Subcutaneous adipose tissue (tissue), 4 donors: ENCODE results near the gene LHX3. TPM values are rescaled to one million over a fixed set of nuclear protein-coding genes. Genes with fewer than 3 reads are reported as not detected.

Experiments used
- total RNA-seq, 4 donors: library from RNA; depleted of rRNA; stranded (reverse); fragments of >200 nt; gene quantifications; one replicate each; pipeline ENCODE4 v1.1.0, GENCODE V29; 2016
- TF ChIP-seq, protein P1 (sequence below): fragments of 450-650 bp; IDR thresholded peaks from one replicate; pipeline ENCODE4 v1.5.1; 2016; ENCODE audit warnings: low read depth, mild to moderate bottlenecking, control low read depth, antibody characterized with exemption, moderate library complexity

The LHX3 gene
- total RNA-seq = not detected

GRCh38 chr9:136204838-136205706, at the start of gene LHX3:
Gene LHX3, minus strand, starts transcription at chr9:136205128. Its CDS starts 116 bp downstream, at chr9:136205012.
- TF ChIP-seq, protein P1, sequence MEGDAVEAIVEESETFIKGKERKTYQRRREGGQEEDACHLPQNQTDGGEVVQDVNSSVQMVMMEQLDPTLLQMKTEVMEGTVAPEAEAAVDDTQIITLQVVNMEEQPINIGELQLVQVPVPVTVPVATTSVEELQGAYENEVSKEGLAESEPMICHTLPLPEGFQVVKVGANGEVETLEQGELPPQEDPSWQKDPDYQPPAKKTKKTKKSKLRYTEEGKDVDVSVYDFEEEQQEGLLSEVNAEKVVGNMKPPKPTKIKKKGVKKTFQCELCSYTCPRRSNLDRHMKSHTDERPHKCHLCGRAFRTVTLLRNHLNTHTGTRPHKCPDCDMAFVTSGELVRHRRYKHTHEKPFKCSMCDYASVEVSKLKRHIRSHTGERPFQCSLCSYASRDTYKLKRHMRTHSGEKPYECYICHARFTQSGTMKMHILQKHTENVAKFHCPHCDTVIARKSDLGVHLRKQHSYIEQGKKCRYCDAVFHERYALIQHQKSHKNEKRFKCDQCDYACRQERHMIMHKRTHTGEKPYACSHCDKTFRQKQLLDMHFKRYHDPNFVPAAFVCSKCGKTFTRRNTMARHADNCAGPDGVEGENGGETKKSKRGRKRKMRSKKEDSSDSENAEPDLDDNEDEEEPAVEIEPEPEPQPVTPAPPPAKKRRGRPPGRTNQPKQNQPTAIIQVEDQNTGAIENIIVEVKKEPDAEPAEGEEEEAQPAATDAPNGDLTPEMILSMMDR = no peak

DNA sequence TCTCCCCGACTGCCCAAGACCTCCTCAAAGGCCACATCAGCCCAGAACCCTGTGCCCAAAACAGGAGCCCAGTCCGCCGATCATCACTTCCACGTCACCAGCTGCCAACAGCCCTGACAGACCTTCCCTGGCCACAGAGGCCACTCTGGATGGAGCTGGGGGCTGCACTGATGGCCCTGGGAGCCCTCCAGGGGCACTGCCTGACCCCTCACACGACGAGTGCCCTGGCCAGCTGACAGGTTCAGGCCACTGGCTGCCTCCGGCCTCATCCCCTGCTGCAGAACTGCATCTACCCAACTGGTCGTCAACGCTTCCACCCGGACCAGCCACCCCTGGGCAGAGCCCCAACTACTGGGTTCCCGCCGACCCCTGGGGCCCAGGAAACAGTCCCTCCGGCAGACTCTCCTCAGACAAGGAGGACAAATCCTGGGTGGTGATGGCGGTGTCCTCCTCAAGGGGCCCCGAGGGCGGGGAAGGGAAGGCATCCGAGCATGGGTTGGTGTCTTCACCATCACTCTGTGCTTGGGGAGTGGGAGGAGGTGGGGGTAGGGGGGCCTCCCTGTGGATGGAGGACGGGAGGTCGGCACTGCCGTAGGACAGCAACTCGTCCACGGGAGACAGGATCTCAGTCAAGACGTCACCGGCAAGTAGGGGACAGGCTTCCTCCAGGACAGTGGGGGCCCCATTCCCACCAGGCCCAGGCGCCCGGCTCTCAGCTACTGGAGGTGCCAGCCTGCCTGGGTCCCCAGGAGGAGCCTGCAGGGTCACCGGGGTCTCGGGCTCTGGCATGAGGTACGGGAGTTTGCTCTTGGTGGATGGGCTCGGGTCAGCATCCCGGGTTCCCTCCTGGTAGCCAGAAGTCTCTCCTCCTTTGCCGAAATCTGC, 48.6 kb upstream of the LHX3 start:
- TF ChIP-seq, protein P1 = no peak

DNA sequence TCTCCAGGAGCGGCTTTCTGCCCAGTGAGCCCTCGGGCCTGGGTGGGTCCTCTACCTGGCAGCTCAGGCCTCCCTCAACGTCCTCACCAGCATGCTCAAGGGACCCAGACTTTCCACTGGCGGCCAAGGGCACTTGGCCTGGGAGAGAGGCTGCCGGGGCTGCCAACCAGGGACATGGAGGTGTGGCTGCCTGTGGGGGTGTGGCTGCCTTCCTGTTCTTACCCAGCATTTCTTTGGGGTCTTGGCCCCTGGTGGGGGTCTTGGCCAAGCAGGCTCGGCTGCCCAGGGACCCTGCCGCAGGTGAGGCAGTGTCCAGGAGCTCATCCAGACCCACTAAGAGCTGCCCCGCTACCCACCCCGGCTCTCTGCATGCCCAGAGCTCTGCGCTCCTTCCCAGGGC, 47.9 kb upstream of the LHX3 start:
- TF ChIP-seq, protein P1 = no peak

- TF ChIP-seq, protein P1 = no peak
Observed at GRCh38 chr9:136252281-136252680, 47.4 kb upstream of the LHX3 start.

DNA sequence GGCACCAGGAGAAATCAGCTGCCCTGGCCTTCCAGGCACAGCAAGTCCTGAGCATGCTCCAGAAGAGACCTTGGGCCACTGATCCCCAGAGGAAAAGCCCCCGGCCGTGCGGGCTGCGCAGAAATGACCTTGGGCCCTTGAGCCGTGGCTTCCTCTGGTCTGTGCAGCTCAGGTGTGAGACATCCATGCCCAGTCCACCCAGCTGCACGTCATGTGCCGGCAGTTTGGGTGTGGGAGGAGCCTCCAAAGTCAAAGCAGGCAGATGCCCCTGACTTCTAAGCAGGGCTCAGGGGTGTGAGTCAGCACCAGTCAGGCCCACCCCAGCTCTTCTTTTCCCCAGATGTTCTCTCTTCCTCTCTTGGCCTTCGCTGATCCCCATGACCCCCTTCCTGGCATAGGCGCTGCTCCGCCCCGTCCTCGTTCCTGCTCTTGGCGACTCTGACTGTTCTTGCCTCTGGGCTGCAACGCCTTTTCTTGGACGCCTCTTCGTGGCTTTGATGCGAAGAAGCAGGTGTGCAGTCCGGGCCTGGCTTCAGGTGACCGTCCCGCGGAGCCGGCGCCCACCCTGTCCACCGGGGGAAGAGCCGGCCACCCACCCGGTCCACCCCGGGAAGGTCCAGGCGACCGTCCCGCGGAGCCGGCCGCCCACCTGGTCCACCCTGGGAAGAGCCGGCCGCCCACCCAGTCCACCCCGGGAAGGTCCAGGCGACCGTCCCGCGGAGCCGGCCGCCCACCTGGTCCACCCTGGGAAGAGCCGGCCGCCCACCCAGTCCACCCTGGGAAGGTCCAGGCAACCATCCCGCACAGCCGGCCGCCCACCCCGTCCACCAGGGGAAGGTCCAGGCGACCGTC, 46.6 kb upstream of the LHX3 start:
- TF ChIP-seq, protein P1 = no peak

DNA sequence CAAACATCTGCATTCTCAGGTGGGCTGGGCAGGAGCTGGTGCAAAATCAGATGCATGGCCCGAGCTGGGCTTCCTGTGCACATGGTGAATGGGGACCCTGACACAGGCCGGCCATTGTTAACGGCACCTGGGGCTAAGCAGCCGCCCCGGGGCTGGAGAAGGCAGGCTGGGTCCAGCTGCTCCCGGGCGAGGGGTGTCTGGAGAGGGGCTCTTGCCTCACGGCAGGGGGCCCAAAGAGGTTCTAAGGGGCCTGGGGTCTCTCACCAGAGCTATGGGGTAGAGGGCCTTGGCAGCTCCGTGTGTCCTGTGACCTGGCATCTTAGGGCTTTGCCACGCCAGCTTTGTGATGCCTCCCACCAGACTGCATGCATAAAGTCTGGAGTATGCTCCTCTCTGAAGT, 45.7 kb upstream of the LHX3 start:
- TF ChIP-seq, protein P1 = no peak
